Measurements from ENCODE around the gene WNT11.

DNA sequence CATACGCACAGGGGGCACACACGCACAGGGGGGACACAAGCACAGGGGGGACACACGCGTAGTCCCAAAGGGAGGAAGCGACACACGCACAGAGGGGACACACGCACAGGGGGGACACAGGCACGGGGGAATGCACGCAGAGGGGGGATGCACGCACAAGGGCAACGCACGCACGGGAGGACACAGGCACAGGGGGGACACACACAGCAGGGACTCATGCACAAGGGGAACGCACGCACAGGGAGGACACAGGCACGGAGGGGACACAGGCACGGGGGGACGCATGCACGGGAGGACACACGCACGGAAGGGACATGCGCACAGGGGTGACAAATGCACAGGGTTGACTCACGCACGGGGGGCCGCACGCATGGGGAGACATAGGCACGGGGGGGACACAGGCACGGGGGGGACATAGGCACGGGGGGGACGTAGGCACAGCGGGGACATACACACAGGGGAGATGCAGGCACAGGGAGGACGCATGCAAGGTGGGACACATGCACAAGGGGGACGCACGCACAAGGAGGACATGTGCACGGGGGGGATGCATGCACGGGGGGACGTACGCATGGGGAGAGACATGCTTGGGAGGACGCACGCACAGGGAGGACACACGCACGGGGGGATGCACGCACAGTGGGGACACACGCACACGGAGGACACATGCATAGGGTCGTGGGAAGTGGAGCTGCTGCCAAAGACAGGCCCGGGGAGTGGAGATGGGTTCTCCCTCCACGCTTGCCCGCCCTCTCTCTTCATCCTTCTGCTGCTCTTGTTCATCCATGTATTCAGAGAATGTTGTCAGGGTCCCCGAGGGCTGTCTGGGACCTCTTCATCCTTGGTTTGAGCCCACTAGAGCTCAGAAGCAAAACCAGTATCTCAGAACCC lies 41.2 kb downstream of the WNT11 start:
- TF ChIP-seq, protein P1, sequence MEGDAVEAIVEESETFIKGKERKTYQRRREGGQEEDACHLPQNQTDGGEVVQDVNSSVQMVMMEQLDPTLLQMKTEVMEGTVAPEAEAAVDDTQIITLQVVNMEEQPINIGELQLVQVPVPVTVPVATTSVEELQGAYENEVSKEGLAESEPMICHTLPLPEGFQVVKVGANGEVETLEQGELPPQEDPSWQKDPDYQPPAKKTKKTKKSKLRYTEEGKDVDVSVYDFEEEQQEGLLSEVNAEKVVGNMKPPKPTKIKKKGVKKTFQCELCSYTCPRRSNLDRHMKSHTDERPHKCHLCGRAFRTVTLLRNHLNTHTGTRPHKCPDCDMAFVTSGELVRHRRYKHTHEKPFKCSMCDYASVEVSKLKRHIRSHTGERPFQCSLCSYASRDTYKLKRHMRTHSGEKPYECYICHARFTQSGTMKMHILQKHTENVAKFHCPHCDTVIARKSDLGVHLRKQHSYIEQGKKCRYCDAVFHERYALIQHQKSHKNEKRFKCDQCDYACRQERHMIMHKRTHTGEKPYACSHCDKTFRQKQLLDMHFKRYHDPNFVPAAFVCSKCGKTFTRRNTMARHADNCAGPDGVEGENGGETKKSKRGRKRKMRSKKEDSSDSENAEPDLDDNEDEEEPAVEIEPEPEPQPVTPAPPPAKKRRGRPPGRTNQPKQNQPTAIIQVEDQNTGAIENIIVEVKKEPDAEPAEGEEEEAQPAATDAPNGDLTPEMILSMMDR (IDR thresholded peaks at IDR 0.05) = no peak
- no peak for TF ChIP-seq ZFX (IDR thresholded peaks at IDR 0.05; ENCODE audit: borderline replicate concordance)
